ENCODE measurements around the gene TACO1. TPM values are rescaled to one million over a fixed set of nuclear protein-coding genes. Genes with fewer than 3 reads are reported as not detected.

The TACO1 gene
- total and polyA plus RNA-seq, 2 experiments from 2014 or later, result 15.4 to 19.9 TPM

- TF ChIP-seq REST (IDR thresholded peaks at IDR 0.05; ENCODE audit: unreplicated experiment), result no peak
- no peak for TF ChIP-seq EZH2phosphoT487 (IDR thresholded peaks at IDR 0.05; ENCODE audit: unreplicated experiment)
These were observed 35.1 kb downstream of the TACO1 start (continued) for GRCh38 chr17:63635787-63636186.

- Histone ChIP-seq H3K27me3 (ENCODE audit: insufficient read depth) (no peaks in the 10 kb centered on the region), H3K36me3 (ENCODE audit: insufficient read depth) (no peaks in the 10 kb centered on the region), H2AFZ (no peak overlapping the region), H3K9me2 (ENCODE audit: insufficient read depth) (no peaks in the 10 kb centered on the region), H3K4me2 (no peak overlapping the region), H3K27ac (ENCODE audit: low read depth) (0 out of 2 replicates have a peak overlapping the region, but pooled peaks have one; percentile 9), H4K20me1 (replicated peaks; ENCODE audit: insufficient read depth) (0 out of 2 replicates have a peak, but pooled peaks cover 2% of the 10 kb centered on the region), H3K79me2 (replicated peaks; ENCODE audit: insufficient read depth) (no peaks in the 10 kb centered on the region), H3K4me3 (no peak overlapping the region), H3K4me1 (ENCODE audit: insufficient read depth) (peaks cover 5% of the 10 kb centered on the region), H3F3A (replicated peaks; ENCODE audit: low read depth) (no peaks in the 10 kb centered on the region)
- peak overlapping the region; percentile 1; the same call in 1 of the 2 replicates for H3K27ac Mint-ChIP-seq
- DNase-seq (ENCODE audit: low spot score) (no peak), ATAC-seq (no peak)
- peaks cover 4% of the 10 kb centered on the region for H3K4me1 Mint-ChIP-seq
- H3K36me3 Mint-ChIP-seq (ENCODE audit: low read depth), result peaks cover 8% of the 10 kb centered on the region; the same call in 2 of the 3 replicates
- no peak overlapping the region for H3K4me3 Mint-ChIP-seq
- no peaks in the 10 kb centered on the region for H3K9me3 Mint-ChIP-seq
- H3K27me3 Mint-ChIP-seq (ENCODE audit: insufficient read depth, low read depth, poor library complexity), result peaks cover 1% of the 10 kb centered on the region
- no peak for TF ChIP-seq STAT1 (IDR thresholded peaks at IDR 0.05; ENCODE audit: unreplicated experiment)
- no peak for TF ChIP-seq NANOG (IDR thresholded peaks at IDR 0.05; ENCODE audit: borderline replicate concordance)
- no peak for TF ChIP-seq CTCF (conservative IDR thresholded peaks at IDR 0.05; ENCODE audit: low read depth in 2 of 2)
- no peak for TF ChIP-seq POLR2AphosphoS5 (IDR thresholded peaks at IDR 0.05; ENCODE audit: low read depth)
- TF ChIP-seq EZH2phosphoT487 (IDR thresholded peaks at IDR 0.05; ENCODE audit: unreplicated experiment), result no peak
- TF ChIP-seq ZNF331 (CRISPR knock-in tag; IDR thresholded peaks at IDR 0.05; ENCODE audit: low read depth), result no peak
- TF ChIP-seq ETS1 (IDR thresholded peaks at IDR 0.05), result no peak
- TF ChIP-seq ZNF114 (CRISPR knock-in tag; IDR thresholded peaks at IDR 0.05), result no peak
- TF ChIP-seq REST (IDR thresholded peaks at IDR 0.05; ENCODE audit: unreplicated experiment), result no peak
- TF ChIP-seq EZH2 (IDR thresholded peaks at IDR 0.05; ENCODE audit: low read depth, unreplicated experiment), result no peak
These were observed 38.4 kb downstream of the TACO1 start for GRCh38 chr17:63639125-63639524.

Data from GM23338 (cell line).